Measurements from ENCODE around the gene PDE7B. TPM values are rescaled to one million over a fixed set of nuclear protein-coding genes. Genes with fewer than 3 reads are reported as not detected.

The PDE7B gene
- total RNA-seq, 1 experiment from 2014 or later = not detected

DNA sequence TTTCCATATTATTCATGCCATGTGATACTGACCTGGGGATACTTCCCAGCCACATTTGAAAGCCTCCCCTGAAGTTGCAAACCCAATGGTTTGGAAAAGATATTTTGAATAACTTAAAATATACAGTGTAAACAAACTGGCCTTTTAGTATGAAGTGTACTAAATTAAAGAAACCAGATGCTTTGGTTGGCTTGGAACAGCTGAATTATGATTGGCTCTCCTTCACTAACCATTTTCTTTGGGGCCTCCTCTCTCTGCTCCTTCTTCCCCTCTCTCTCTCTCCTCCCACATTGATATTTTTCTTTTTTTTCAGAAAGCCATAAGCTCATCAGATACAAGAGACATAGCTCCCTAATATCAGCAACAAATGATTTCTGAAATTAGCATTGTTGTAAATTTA lies 232.0 kb downstream of the PDE7B start:
- H3K4me2 ChIP-seq (ENCODE audit: low read depth, low read length, poor library complexity, severe bottlenecking) = no peak overlapping the region
- DNase-seq = no peak
- no peaks in the 10 kb centered on the region for H4K20me1 ChIP-seq (ENCODE audit: insufficient read depth, low read depth, low read length)
- no peaks in the 10 kb centered on the region for H3K27me3 ChIP-seq (ENCODE audit: low read length)
- H3K9me3 ChIP-seq (ENCODE audit: low read length) = no peaks in the 10 kb centered on the region
- no peaks in the 10 kb centered on the region for H3K9me2 ChIP-seq (replicated peaks; ENCODE audit: insufficient read depth, low read length)
- H3K4me1 ChIP-seq (ENCODE audit: low read length) = no peaks in the 10 kb centered on the region
- H3K27ac ChIP-seq (ENCODE audit: low read length) = no peak overlapping the region
- H3K36me3 ChIP-seq (ENCODE audit: insufficient read depth, low read length) = no peaks in the 10 kb centered on the region
- no peak overlapping the region for H3K9ac ChIP-seq (ENCODE audit: low read length)
- no peak overlapping the region for H3K4me3 ChIP-seq (ENCODE audit: low read length)
- no peak overlapping the region for H2AFZ ChIP-seq (ENCODE audit: low read length)
- H3K79me2 ChIP-seq (ENCODE audit: low read length) = no peaks in the 10 kb centered on the region

DNA sequence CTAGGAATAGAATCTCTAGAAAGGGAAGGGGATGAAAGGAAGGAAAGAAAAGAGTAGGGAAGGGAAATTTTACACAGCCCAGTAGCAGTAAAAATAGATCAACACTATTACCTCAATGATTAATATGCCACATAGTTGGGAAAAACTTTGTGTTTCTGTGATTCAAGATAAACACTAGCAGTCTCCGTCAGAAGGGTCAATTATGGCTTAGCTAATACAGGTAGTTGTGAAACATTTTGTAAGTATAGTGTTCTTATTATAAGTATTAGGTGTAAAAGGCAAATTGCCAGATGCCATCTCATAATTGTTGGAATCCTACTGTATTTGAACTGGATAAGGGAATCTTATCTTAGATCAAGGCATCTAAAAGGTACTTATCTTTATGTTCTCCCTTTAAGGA lies 232.9 kb downstream of the PDE7B start:
- no peaks in the 10 kb centered on the region for H3K36me3 ChIP-seq (ENCODE audit: insufficient read depth, low read length)
- H3K4me2 ChIP-seq (ENCODE audit: low read depth, low read length, poor library complexity, severe bottlenecking) = no peak overlapping the region
- no peaks in the 10 kb centered on the region for H4K20me1 ChIP-seq (ENCODE audit: insufficient read depth, low read depth, low read length)
- H3K9me3 ChIP-seq (ENCODE audit: low read length) = no peaks in the 10 kb centered on the region
- H3K4me3 ChIP-seq (ENCODE audit: low read length) = no peak overlapping the region
- H3K9me2 ChIP-seq (replicated peaks; ENCODE audit: insufficient read depth, low read length) = no peaks in the 10 kb centered on the region
- H3K9ac ChIP-seq (ENCODE audit: low read length) = no peak overlapping the region
- DNase-seq = no peak
- no peak overlapping the region for H2AFZ ChIP-seq (ENCODE audit: low read length)
- no peaks in the 10 kb centered on the region for H3K27me3 ChIP-seq (ENCODE audit: low read length)
- H3K4me1 ChIP-seq (ENCODE audit: low read length) = no peaks in the 10 kb centered on the region
- no peaks in the 10 kb centered on the region for H3K79me2 ChIP-seq (ENCODE audit: low read length)
- no peak overlapping the region for H3K27ac ChIP-seq (ENCODE audit: low read length)

GRCh38 chr6:136085370-136086115 lies 234.0 kb downstream of the PDE7B start:
- Histone ChIP-seq H3K27me3 (ENCODE audit: low read length) (no peaks in the 10 kb centered on the region), H4K20me1 (ENCODE audit: insufficient read depth, low read depth, low read length) (no peaks in the 10 kb centered on the region), H3K9ac (ENCODE audit: low read length) (no peak overlapping the region), H3K4me2 (ENCODE audit: low read depth, low read length, poor library complexity, severe bottlenecking) (no peak overlapping the region), H3K27ac (ENCODE audit: low read length) (no peak overlapping the region), H3K9me2 (replicated peaks; ENCODE audit: insufficient read depth, low read length) (no peaks in the 10 kb centered on the region), H2AFZ (ENCODE audit: low read length) (no peak overlapping the region), H3K4me3 (ENCODE audit: low read length) (no peak overlapping the region), H3K4me1 (ENCODE audit: low read length) (no peaks in the 10 kb centered on the region), H3K79me2 (ENCODE audit: low read length) (no peaks in the 10 kb centered on the region), H3K9me3 (ENCODE audit: low read length) (no peaks in the 10 kb centered on the region), H3K36me3 (ENCODE audit: insufficient read depth, low read length) (no peaks in the 10 kb centered on the region)
- DNase-seq = no peak

- Histone ChIP-seq H3K36me3 (ENCODE audit: insufficient read depth, low read length) (no peaks in the 10 kb centered on the region), H4K20me1 (ENCODE audit: insufficient read depth, low read depth, low read length) (no peaks in the 10 kb centered on the region), H3K4me2 (ENCODE audit: low read depth, low read length, poor library complexity, severe bottlenecking) (no peak overlapping the region), H3K9ac (ENCODE audit: low read length) (no peak overlapping the region), H3K27me3 (ENCODE audit: low read length) (no peaks in the 10 kb centered on the region), H3K9me2 (replicated peaks; ENCODE audit: insufficient read depth, low read length) (no peaks in the 10 kb centered on the region), H2AFZ (ENCODE audit: low read length) (no peak overlapping the region), H3K27ac (ENCODE audit: low read length) (no peak overlapping the region), H3K4me1 (ENCODE audit: low read length) (no peaks in the 10 kb centered on the region), H3K9me3 (ENCODE audit: low read length) (no peaks in the 10 kb centered on the region), H3K4me3 (ENCODE audit: low read length) (no peak overlapping the region), H3K79me2 (ENCODE audit: low read length) (no peaks in the 10 kb centered on the region)
- DNase-seq = no peak
These were observed 235.2 kb downstream of the PDE7B start for GRCh38 chr6:136086686-136087085.

DNA sequence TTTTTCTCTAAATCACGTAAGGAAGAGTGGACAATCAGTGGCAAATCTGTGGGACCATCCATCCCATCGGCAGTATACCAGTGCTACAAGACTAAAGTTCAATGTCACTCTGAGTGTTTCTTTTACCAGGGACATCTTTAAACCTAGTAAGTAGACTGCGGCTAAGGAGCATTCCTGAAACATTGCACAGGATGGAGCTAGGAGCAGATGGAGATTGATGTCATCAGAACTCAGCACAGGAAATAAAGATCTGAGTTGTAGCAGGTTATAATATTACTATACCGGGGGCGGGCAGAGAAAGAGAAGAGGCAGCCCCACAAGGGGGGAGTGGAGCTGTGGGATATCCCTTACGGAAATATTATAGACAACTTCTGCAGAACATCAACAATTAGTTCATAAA lies 236.5 kb downstream of the PDE7B start:
- Histone ChIP-seq H3K9me2 (replicated peaks; ENCODE audit: insufficient read depth, low read length) (no peaks in the 10 kb centered on the region), H3K36me3 (ENCODE audit: insufficient read depth, low read length) (no peaks in the 10 kb centered on the region), H3K4me3 (ENCODE audit: low read length) (no peak overlapping the region), H3K27me3 (ENCODE audit: low read length) (no peaks in the 10 kb centered on the region), H3K4me2 (ENCODE audit: low read depth, low read length, poor library complexity, severe bottlenecking) (no peak overlapping the region), H3K9ac (ENCODE audit: low read length) (no peak overlapping the region), H2AFZ (ENCODE audit: low read length) (no peak overlapping the region), H3K79me2 (ENCODE audit: low read length) (no peaks in the 10 kb centered on the region), H3K4me1 (ENCODE audit: low read length) (no peaks in the 10 kb centered on the region), H4K20me1 (ENCODE audit: insufficient read depth, low read depth, low read length) (no peaks in the 10 kb centered on the region), H3K27ac (ENCODE audit: low read length) (no peak overlapping the region), H3K9me3 (ENCODE audit: low read length) (no peaks in the 10 kb centered on the region)
- no peak for DNase-seq

DNA sequence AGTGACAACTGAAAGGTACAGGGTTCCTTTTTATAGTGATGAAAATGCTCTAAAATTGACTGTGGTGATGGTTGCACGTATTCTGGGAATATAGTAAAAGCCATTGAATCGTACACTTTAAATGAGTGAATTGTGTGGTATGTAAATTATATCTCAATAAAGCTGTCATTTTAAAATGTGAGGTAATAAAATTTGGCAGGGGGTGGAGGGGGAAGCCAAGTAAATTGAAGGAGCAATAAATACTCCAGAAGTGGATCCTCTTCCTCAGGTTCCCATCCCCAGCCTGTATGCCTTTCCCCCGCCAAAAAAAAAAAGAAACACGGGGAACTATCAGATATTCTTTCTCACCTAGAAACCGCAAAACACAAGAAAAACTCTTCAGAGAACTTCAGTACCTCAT lies 237.2 kb downstream of the PDE7B start:
- no peak overlapping the region for H3K4me2 ChIP-seq (ENCODE audit: low read depth, low read length, poor library complexity, severe bottlenecking)
- H3K27ac ChIP-seq (ENCODE audit: low read length) = no peak overlapping the region
- no peaks in the 10 kb centered on the region for H3K9me3 ChIP-seq (ENCODE audit: low read length)
- H3K4me3 ChIP-seq (ENCODE audit: low read length) = no peak overlapping the region
- DNase-seq = no peak
- no peaks in the 10 kb centered on the region for H3K79me2 ChIP-seq (ENCODE audit: low read length)
- no peak overlapping the region for H2AFZ ChIP-seq (ENCODE audit: low read length)
- H3K36me3 ChIP-seq (ENCODE audit: insufficient read depth, low read length) = no peaks in the 10 kb centered on the region
- H4K20me1 ChIP-seq (ENCODE audit: insufficient read depth, low read depth, low read length) = no peaks in the 10 kb centered on the region
- H3K4me1 ChIP-seq (ENCODE audit: low read length) = no peaks in the 10 kb centered on the region
- H3K27me3 ChIP-seq (ENCODE audit: low read length) = no peaks in the 10 kb centered on the region
- no peak overlapping the region for H3K9ac ChIP-seq (ENCODE audit: low read length)
- no peaks in the 10 kb centered on the region for H3K9me2 ChIP-seq (replicated peaks; ENCODE audit: insufficient read depth, low read length)

DNA sequence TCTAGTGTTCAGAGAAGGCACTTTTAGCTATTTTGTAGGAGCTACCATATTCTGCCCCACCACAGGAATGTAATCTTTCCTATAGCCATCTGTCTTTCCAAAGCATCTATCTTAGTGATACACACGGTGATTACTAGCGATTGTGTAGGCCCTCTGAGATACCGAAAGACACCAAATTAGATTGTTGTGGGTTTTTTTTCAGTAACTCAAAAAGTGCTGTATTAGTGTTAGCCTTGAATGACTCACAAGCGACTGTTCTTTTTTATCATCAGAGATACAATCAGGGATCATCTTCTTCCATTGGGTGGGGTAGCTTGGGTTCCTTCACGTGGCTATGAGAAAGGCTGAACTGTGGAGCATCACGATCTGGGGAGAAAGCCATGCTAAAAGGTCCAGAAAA lies 238.4 kb downstream of the PDE7B start:
- Histone ChIP-seq H3K9me2 (replicated peaks; ENCODE audit: insufficient read depth, low read length) (no peaks in the 10 kb centered on the region), H3K27me3 (ENCODE audit: low read length) (no peaks in the 10 kb centered on the region), H3K4me1 (ENCODE audit: low read length) (no peaks in the 10 kb centered on the region), H2AFZ (ENCODE audit: low read length) (no peak overlapping the region), H3K4me2 (ENCODE audit: low read depth, low read length, poor library complexity, severe bottlenecking) (no peak overlapping the region), H3K9me3 (ENCODE audit: low read length) (no peaks in the 10 kb centered on the region), H3K27ac (ENCODE audit: low read length) (no peak overlapping the region), H3K79me2 (ENCODE audit: low read length) (no peaks in the 10 kb centered on the region), H3K9ac (ENCODE audit: low read length) (no peak overlapping the region), H3K4me3 (ENCODE audit: low read length) (no peak overlapping the region), H3K36me3 (ENCODE audit: insufficient read depth, low read length) (no peaks in the 10 kb centered on the region), H4K20me1 (ENCODE audit: insufficient read depth, low read depth, low read length) (no peaks in the 10 kb centered on the region)
- DNase-seq = no peak

DNA sequence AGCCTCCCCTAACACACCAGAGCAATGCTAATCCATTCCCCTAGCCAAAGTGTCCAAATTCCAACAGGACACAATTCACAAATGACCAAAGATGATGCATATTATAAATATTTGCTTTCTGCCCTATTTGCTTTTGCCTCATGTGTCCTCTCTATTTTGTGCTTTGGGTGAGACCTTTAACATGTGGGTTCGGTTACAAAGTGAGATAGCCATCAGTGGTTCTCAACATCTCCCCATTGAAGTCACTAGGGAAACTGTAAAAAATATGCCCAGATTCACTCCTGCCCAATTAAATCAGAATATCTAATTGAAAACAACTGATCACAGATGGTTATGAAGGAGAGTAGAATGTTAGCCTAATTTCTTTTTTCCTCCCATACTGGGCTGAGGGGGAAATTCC lies 239.4 kb downstream of the PDE7B start:
- no peak for DNase-seq

More for the DNA sequence above, 239.4 kb downstream of the PDE7B start:
- Histone ChIP-seq H3K4me2 (ENCODE audit: low read depth, low read length, poor library complexity, severe bottlenecking) (no peak overlapping the region), H3K9ac (ENCODE audit: low read length) (no peak overlapping the region), H3K9me3 (ENCODE audit: low read length) (no peaks in the 10 kb centered on the region), H4K20me1 (ENCODE audit: insufficient read depth, low read depth, low read length) (no peaks in the 10 kb centered on the region), H3K79me2 (ENCODE audit: low read length) (no peaks in the 10 kb centered on the region), H3K27ac (ENCODE audit: low read length) (no peak overlapping the region), H3K27me3 (ENCODE audit: low read length) (no peaks in the 10 kb centered on the region), H2AFZ (ENCODE audit: low read length) (no peak overlapping the region), H3K9me2 (replicated peaks; ENCODE audit: insufficient read depth, low read length) (no peaks in the 10 kb centered on the region), H3K36me3 (ENCODE audit: insufficient read depth, low read length) (no peaks in the 10 kb centered on the region), H3K4me1 (ENCODE audit: low read length) (no peaks in the 10 kb centered on the region), H3K4me3 (ENCODE audit: low read length) (no peak overlapping the region)

Measured in Karpas-422 (cell line).